Brain microvascular endothelial cell (primary cell): ENCODE data around the gene CSK.

Source experiments
- DNase-seq: peaks from one replicate; pipeline ENCODE4 v3.0.0-alpha.2; 2020
- H3K27ac ChIP-seq: fragments of 250-450 bp; sonication (Bioruptor Pico); 2 replicates; pipeline ENCODE4 v1.5.1; 2020; ENCODE audit warnings: mild to moderate bottlenecking, moderate library complexity
- H3K27me3 ChIP-seq: fragments of 250-450 bp; sonication (Bioruptor Pico); replicated peaks from 2 replicates; pipeline ENCODE4 v1.5.1; 2020; ENCODE audit warnings: mild to moderate bottlenecking
- H3K36me3 ChIP-seq: fragments of 250-450 bp; sonication (Bioruptor Pico); replicated peaks from 2 replicates; pipeline ENCODE4 v1.5.1; 2020; ENCODE audit warnings: mild to moderate bottlenecking
- H3K4me3 ChIP-seq: 2 replicates; pipeline ENCODE4 v1.5.1; 2011; ENCODE audit warnings: low read depth, mild to moderate bottlenecking, control low read depth, low read length, moderate library complexity
- in situ Hi-C: cut with HindIII; loops from 2 replicates; pipeline ENCODE4 v1.10.0; 2017; ENCODE audit warnings: low sequenced_read_pairs, low pct_ligation_motif_present
- TF ChIP-seq, protein P1 (sequence below): IDR thresholded peaks from 2 replicates; pipeline ENCODE4 v1.5.1; 2011; ENCODE audit warnings: low read depth, mild to moderate bottlenecking, moderate library complexity, low read length, control low read depth, inconsistent platforms; ENCODE audit errors: missing control alignments

The CSK gene

DNA sequence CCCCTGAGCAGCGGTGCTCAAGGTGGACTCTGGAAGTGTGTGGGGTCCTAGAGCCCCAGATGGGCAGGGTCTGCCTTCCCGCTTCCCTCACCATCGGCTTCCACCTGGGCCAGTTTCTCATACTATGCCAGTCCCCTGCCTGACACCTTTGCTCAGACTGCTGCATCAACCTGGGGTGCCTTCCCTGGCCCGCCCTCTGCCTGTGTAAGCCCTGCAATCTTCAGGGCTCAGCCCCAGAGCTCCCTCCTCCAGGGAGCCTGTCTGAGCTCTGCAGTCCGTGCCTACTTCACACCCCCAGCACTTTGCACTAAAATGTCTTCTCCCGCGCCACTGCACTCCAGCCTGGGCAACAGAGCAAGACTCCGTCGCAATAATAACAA lies 13.1 kb downstream of the CSK start:
- H3K4me3 ChIP-seq, result no peak overlapping the region
- H3K27ac ChIP-seq, result no peak overlapping the region

DNA sequence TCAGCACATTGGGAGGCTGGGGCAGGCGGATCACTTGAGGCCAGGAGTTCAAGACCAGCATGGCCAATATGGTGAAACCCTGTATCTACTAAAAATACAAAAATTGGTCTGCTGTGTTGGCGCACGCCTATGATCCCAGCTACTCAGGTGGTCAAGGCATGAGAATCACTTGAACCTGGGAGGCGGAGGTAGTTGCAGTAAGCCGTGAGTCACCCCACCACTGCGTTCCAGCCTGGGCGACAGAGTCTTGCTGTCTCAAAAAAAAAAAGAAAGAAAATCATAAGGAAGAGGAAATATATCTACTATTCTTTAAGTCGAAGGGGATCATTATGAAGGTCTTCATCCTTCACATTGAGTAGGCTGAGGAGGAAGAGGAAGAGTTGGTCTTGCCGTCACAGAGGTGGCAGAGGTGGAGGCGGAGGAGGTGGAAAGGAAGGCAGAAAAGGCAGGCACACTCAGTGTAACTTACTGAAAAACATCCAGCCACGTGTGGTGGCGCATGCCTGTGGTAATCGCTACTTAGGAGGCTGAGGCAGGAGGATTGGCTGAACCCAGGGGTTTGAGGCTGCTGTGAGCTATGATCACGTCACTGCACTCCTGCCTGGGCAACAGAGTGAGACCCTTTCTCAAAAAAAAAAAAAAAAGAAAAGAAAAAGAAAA lies 14.2 kb downstream of the CSK start:
- no peak overlapping the region for H3K27ac ChIP-seq
- DNase-seq, result no peak
- peaks cover 21% of the 10 kb centered on the region for H3K36me3 ChIP-seq
- no peaks in the 10 kb centered on the region for H3K27me3 ChIP-seq
- in situ Hi-C loops, result no loop called here
- TF ChIP-seq, protein P1, sequence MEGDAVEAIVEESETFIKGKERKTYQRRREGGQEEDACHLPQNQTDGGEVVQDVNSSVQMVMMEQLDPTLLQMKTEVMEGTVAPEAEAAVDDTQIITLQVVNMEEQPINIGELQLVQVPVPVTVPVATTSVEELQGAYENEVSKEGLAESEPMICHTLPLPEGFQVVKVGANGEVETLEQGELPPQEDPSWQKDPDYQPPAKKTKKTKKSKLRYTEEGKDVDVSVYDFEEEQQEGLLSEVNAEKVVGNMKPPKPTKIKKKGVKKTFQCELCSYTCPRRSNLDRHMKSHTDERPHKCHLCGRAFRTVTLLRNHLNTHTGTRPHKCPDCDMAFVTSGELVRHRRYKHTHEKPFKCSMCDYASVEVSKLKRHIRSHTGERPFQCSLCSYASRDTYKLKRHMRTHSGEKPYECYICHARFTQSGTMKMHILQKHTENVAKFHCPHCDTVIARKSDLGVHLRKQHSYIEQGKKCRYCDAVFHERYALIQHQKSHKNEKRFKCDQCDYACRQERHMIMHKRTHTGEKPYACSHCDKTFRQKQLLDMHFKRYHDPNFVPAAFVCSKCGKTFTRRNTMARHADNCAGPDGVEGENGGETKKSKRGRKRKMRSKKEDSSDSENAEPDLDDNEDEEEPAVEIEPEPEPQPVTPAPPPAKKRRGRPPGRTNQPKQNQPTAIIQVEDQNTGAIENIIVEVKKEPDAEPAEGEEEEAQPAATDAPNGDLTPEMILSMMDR, result no peak
- H3K4me3 ChIP-seq, result no peak overlapping the region

More for the DNA sequence above, 13.1 kb downstream of the CSK start:
- in situ Hi-C loops, result no loop called here
- H3K36me3 ChIP-seq, result peaks cover 12% of the 10 kb centered on the region
- DNase-seq, result no peak
- TF ChIP-seq, protein P1, result no peak
- H3K27me3 ChIP-seq, result no peaks in the 10 kb centered on the region

DNA sequence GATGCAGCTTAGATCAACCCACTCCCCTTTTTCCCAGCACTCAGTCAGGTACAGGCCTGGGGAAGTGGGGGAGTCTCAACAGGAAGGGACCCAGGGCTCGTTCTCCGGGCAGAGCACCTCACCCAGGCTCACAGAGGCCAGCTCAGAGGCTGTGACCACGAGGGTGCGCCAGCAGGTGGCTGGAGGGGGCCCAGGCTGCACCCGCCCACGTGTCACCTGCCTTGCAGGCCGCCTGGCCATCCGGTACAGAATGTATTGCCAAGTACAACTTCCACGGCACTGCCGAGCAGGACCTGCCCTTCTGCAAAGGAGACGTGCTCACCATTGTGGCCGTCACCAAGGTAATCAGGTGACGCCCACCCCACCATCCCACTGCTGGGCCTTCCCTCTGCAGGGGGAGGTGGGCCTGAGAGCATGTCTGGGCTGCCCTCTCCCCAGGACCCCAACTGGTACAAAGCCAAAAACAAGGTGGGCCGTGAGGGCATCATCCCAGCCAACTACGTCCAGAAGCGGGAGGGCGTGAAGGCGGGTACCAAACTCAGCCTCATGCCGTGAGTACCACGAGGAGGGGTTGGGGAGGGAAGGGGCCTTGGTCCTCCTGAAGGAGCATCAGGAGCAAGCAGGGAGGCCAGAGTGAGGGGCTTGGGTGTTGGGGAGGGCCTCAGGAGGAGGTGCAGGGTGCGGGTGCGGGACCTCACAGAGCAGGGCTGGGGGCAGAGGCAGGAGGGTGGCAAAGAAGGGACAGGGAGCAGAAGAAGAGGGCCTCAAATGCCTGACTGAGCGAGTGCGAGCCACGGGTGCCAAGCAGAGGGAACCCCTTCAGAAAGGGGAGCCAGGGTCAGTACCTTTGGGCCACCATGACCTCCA lies 16.7 kb downstream of the CSK start:
- in situ Hi-C loops, result no loop called here
- H3K27me3 ChIP-seq, result no peaks in the 10 kb centered on the region
- TF ChIP-seq, protein P1, result no peak
- peaks cover 44% of the 10 kb centered on the region for H3K36me3 ChIP-seq
- no peak for DNase-seq
- no peak overlapping the region for H3K27ac ChIP-seq
- H3K4me3 ChIP-seq, result no peak overlapping the region

DNA sequence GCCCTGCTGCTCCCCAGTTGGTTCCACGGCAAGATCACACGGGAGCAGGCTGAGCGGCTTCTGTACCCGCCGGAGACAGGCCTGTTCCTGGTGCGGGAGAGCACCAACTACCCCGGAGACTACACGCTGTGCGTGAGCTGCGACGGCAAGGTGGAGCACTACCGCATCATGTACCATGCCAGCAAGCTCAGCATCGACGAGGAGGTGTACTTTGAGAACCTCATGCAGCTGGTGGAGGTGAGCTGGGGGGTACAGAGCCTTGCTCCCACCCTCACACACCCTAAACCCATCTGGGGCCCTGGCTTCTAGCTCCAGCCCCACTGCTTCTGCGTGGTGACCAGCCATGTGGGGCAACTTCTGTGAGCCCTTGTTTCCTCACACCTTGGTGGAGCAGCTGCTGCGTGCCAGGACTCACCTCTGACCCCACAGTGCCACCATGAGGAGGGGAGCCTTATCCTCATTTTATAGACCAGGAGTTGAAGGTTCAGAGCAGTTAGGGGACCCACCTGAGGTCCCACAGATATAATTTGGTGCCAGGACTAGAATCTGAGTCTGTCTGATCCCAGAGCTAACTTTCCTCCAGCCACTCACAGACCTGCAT lies 17.5 kb downstream of the CSK start:
- DNase-seq, result no peak
- in situ Hi-C loops, result no loop called here
- Histone ChIP-seq H3K4me3 (no peak overlapping the region), H3K27me3 (no peaks in the 10 kb centered on the region), H3K36me3 (peaks cover 49% of the 10 kb centered on the region), H3K27ac (no peak overlapping the region)
- TF ChIP-seq, protein P1, result no peak

DNA sequence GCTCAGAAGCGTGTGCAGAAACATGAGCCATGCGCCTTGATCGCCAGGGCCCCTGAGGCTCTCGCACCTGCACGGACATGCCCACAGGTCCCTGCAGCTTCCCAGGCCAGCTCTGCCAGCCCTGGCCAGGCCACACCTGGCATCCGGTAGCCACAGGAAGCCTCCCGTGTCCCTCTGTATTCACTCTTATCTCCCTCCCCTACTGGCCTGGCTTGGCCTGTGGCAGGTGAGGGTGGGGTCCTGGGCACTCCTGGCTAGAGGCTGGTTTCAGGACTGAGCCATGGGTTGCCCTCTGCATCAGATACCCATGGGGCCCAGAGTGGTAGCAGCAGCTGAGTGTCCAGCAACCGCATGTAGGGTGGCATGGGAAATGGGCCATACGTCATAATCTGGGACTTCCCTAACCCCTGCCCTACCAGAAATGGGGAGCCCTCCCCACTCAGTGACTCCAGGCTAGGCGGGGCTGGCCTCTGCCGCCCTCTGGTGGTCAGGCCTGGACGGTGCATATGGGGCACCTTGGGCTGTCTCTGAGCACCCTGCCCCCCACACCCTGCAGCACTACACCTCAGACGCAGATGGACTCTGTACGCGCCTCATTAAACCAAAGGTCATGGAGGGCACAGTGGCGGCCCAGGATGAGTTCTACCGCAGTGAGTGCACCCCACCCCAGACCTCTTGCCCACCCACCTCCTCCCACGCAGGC lies 18.1 kb downstream of the CSK start:
- Histone ChIP-seq H3K27me3 (no peaks in the 10 kb centered on the region), H3K27ac (no peak overlapping the region), H3K36me3 (peaks cover 50% of the 10 kb centered on the region), H3K4me3 (no peak overlapping the region)
- DNase-seq, result peak; percentile 46
- TF ChIP-seq, protein P1, result peak; percentile 99
- in situ Hi-C loops, result no loop called here
